ENCODE data around the gene RSU1. TPM values are rescaled to one million over a fixed set of nuclear protein-coding genes. Genes with fewer than 3 reads are reported as not detected.

Gene RSU1
- total RNA-seq, 1 experiment from 2014 or later, result 29.5 TPM

GRCh38 chr10:16603308-16603707 lies 213.9 kb downstream of the RSU1 start:
- DNase-seq (ENCODE audit: low read depth, low spot score) (no peak), ATAC-seq (no peak)
- TF ChIP-seq CBX3 (IDR thresholded peaks at IDR 0.05; ENCODE audit: low read depth) (no peak), SRF (IDR thresholded peaks at IDR 0.05; ENCODE audit: low read depth) (no peak), SP1 (IDR thresholded peaks at IDR 0.05; ENCODE audit: low read depth) (no peak), ZFX (IDR thresholded peaks at IDR 0.05) (no peak), EGR1 (IDR thresholded peaks at IDR 0.05; ENCODE audit: low read depth) (no peak), POLR2A (IDR thresholded peaks at IDR 0.05; ENCODE audit: borderline replicate concordance, extremely low read depth, insufficient read depth, insufficient read length) (no peak), SIN3A (IDR thresholded peaks at IDR 0.05; ENCODE audit: low read depth) (no peak), CTCF (IDR thresholded peaks at IDR 0.05 in 2 of 3, conservative IDR thresholded peaks at IDR 0.05 in 1 of 3; ENCODE audit: borderline replicate concordance in 1 of 3, insufficient read depth in 1 of 3, low read depth in 2 of 3, low read length in 2 of 3) (no peak), MAX (IDR thresholded peaks at IDR 0.05) (no peak), EZH2 (IDR thresholded peaks at IDR 0.05) (no peak), YY1 (IDR thresholded peaks at IDR 0.05; ENCODE audit: extremely low read depth, insufficient replicate concordance, low read depth, low read length) (no peak), RAD21 (IDR thresholded peaks at IDR 0.05; ENCODE audit: low read depth) (no peak), JUND (IDR thresholded peaks at IDR 0.05) (no peak), CEBPB (IDR thresholded peaks at IDR 0.05; ENCODE audit: low read depth) (no peak)
- TF ChIP-seq, protein P1, sequence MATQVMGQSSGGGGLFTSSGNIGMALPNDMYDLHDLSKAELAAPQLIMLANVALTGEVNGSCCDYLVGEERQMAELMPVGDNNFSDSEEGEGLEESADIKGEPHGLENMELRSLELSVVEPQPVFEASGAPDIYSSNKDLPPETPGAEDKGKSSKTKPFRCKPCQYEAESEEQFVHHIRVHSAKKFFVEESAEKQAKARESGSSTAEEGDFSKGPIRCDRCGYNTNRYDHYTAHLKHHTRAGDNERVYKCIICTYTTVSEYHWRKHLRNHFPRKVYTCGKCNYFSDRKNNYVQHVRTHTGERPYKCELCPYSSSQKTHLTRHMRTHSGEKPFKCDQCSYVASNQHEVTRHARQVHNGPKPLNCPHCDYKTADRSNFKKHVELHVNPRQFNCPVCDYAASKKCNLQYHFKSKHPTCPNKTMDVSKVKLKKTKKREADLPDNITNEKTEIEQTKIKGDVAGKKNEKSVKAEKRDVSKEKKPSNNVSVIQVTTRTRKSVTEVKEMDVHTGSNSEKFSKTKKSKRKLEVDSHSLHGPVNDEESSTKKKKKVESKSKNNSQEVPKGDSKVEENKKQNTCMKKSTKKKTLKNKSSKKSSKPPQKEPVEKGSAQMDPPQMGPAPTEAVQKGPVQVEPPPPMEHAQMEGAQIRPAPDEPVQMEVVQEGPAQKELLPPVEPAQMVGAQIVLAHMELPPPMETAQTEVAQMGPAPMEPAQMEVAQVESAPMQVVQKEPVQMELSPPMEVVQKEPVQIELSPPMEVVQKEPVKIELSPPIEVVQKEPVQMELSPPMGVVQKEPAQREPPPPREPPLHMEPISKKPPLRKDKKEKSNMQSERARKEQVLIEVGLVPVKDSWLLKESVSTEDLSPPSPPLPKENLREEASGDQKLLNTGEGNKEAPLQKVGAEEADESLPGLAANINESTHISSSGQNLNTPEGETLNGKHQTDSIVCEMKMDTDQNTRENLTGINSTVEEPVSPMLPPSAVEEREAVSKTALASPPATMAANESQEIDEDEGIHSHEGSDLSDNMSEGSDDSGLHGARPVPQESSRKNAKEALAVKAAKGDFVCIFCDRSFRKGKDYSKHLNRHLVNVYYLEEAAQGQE (IDR thresholded peaks at IDR 0.05; ENCODE audit: low read depth), result no peak
- RAD21 ChIA-PET (ENCODE audit: low non-redundant PET in 1 of 2, low total read pairs in 2 of 2, uncharacterized antibody in 2 of 2, unreplicated experiment in 2 of 2), result no interaction called here
- H3K27ac ChIP-seq (ENCODE audit: low read depth, low read length), result no peak overlapping the region
- no peaks in the 10 kb centered on the region for H3K4me1 ChIP-seq (ENCODE audit: control insufficient read depth in 1 of 2, insufficient read depth in 2 of 2, low read length in 2 of 2)
- no peaks in the 10 kb centered on the region for H3K27me3 ChIP-seq (ENCODE audit: insufficient read depth, low read length)
- no peak overlapping the region for H3K4me3 ChIP-seq (replicated peaks in 1 of 2; ENCODE audit: low read depth in 1 of 2, low read length in 2 of 2)
- H3K36me3 ChIP-seq (ENCODE audit: control insufficient read depth in 1 of 2, insufficient read depth in 2 of 2, low read length in 2 of 2), result no peaks in the 10 kb centered on the region
- intact Hi-C loops (cut with micrococcal nuclease), result no loop called here
- CTCF ChIA-PET, result no interaction called here
- H3K9me3 ChIP-seq (ENCODE audit: control insufficient read depth in 1 of 2, insufficient read depth in 1 of 2, low read depth in 1 of 2, low read length in 2 of 2), result no peaks in the 10 kb centered on the region
- H4K20me1 ChIP-seq (ENCODE audit: insufficient read depth), result no peaks in the 10 kb centered on the region
- H3K9ac ChIP-seq (ENCODE audit: low read length), result no peak overlapping the region
- H3K79me2 ChIP-seq (ENCODE audit: insufficient read depth, low read length), result no peaks in the 10 kb centered on the region
- H3K9me2 ChIP-seq (ENCODE audit: insufficient read depth), result no peaks in the 10 kb centered on the region
- POLR2A ChIA-PET, result no interaction called here
- no TSS peak for BruUV-seq (replicated peaks)
- no peak overlapping the region for H3K4me2 ChIP-seq (ENCODE audit: low read length)
- H2AFZ ChIP-seq (ENCODE audit: low read depth, low read length, poor library complexity, severe bottlenecking), result no peak overlapping the region
